MM.1S (cell line): ENCODE measurements around the gene GALNT4.

Source experiments
- EZH2 ChIP-seq: fragments of 300-600 bp; sonication (generic); optimal IDR thresholded peaks from 2 replicates; pipeline ENCODE3; 2017; ENCODE audit warnings: low read depth, mild to moderate bottlenecking, antibody characterized with exemption, low read length, mixed read lengths
- EZH2phosphoT487 ChIP-seq: fragments of 300-600 bp; sonication (generic); IDR thresholded peaks from 2 replicates; pipeline ENCODE4 v1.6.1; 2018; ENCODE audit warnings: antibody characterized with exemption, low read length
- TF ChIP-seq, protein P1 (sequence below): fragments of 300-600 bp; sonication (generic); IDR thresholded peaks from 2 replicates; pipeline ENCODE4 v1.5.1; 2016; ENCODE audit warnings: antibody characterized with exemption, low read length, mixed read lengths

DNA sequence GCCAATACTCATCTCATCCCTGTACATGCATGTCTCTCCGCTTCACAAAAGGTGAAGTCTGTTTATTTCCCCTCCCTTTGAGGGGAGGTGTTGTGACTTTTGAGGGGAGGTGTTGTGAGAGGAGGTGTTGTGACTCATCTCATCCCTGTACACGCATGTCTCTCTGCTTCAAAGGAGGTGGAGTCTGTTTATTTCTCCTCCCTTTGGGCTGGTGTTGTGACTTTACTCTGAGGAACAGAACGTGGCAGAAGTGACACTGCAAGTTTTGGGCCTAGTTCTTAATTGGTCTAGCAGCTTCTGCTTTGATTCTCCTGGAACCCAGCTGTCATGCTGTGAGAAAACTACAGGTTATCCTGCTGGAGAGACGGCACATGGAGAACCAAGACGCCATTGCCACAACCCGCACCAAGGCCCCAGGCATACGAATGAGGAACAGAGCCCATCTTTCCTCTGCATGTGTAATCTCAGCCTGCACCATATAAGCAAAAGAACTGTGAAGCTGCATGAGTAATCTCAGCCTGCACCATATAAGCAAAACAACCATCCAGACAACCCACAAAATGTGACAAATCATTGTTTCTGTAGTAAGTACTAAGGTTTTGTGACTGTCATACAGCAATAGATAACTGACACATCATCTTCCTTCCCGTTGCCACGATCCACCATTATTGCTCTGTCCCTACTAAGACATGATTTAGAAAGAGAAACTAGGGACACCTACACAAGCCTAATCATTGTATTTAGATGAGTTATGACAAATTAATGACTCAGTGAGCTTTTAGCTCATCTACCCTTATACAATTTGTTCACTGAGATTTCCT is 30.0 kb downstream of the GALNT4 start:
- TF ChIP-seq, protein P1, sequence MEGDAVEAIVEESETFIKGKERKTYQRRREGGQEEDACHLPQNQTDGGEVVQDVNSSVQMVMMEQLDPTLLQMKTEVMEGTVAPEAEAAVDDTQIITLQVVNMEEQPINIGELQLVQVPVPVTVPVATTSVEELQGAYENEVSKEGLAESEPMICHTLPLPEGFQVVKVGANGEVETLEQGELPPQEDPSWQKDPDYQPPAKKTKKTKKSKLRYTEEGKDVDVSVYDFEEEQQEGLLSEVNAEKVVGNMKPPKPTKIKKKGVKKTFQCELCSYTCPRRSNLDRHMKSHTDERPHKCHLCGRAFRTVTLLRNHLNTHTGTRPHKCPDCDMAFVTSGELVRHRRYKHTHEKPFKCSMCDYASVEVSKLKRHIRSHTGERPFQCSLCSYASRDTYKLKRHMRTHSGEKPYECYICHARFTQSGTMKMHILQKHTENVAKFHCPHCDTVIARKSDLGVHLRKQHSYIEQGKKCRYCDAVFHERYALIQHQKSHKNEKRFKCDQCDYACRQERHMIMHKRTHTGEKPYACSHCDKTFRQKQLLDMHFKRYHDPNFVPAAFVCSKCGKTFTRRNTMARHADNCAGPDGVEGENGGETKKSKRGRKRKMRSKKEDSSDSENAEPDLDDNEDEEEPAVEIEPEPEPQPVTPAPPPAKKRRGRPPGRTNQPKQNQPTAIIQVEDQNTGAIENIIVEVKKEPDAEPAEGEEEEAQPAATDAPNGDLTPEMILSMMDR, result no peak
- no peak for TF ChIP-seq EZH2
- TF ChIP-seq EZH2phosphoT487, result no peak
